T-helper 9 cell (primary cell): Measurements from ENCODE around the gene ADRA1B.
"Not testable (repeated sequence)": the region's sequence is repeated elsewhere in the genome, so short reads cannot be mapped to it uniquely, and the experiment has no call there.

Experiments
- DNase-seq: peaks from one replicate; pipeline ENCODE4 v3.0.0-alpha.2; 2020

ADRA1B gene

GRCh38 chr5:159933531-159934485, 17.5 kb downstream of the ADRA1B start:
- DNase-seq: no peak

GRCh38 chr5:159935946-159936345, 19.7 kb downstream of the ADRA1B start:
- no peak for DNase-seq

GRCh38 chr5:159936686-159937329, 20.5 kb downstream of the ADRA1B start:
- DNase-seq: no peak

GRCh38 chr5:159937580-159937979, 21.3 kb downstream of the ADRA1B start:
- DNase-seq: no peak

GRCh38 chr5:159943326-159943725, 27.0 kb downstream of the ADRA1B start:
- no peak for DNase-seq

GRCh38 chr5:159944056-159944600, 27.8 kb downstream of the ADRA1B start:
- DNase-seq: no peak

- DNase-seq: no peak
Observed at GRCh38 chr5:159945359-159945758, 29.1 kb downstream of the ADRA1B start.

GRCh38 chr5:159947708-159948358, 31.6 kb downstream of the ADRA1B start:
- no peak for DNase-seq

GRCh38 chr5:159951387-159951786, 35.1 kb downstream of the ADRA1B start:
- no peak for DNase-seq

- no peak for DNase-seq
Observed at GRCh38 chr5:159951834-159952233, 35.6 kb downstream of the ADRA1B start.

GRCh38 chr5:159953609-159954008, 37.3 kb downstream of the ADRA1B start:
- no peak for DNase-seq

- no peak for DNase-seq
Observed at GRCh38 chr5:159955056-159955624, 38.9 kb downstream of the ADRA1B start.

GRCh38 chr5:159956074-159956473, 39.8 kb downstream of the ADRA1B start:
- DNase-seq: no peak

- DNase-seq: no peak
Observed at GRCh38 chr5:159961176-159962160, 45.2 kb downstream of the ADRA1B start.

- no peak for DNase-seq
Observed at GRCh38 chr5:159962214-159962613, 45.9 kb downstream of the ADRA1B start.

GRCh38 chr5:159963935-159964334, 47.7 kb downstream of the ADRA1B start:
- no peak for DNase-seq

- no peak for DNase-seq
Observed at GRCh38 chr5:159965031-159965837, 49.0 kb downstream of the ADRA1B start.

GRCh38 chr5:159965838-159966128, 49.5 kb downstream of the ADRA1B start:
- DNase-seq: not testable (repeated sequence)

GRCh38 chr5:159969966-159970365, 53.7 kb downstream of the ADRA1B start:
- DNase-seq: no peak

GRCh38 chr5:159971038-159971437, 54.8 kb downstream of the ADRA1B start:
- DNase-seq: no peak

- no peak for DNase-seq
Observed at GRCh38 chr5:159971514-159971913, 55.2 kb downstream of the ADRA1B start.
